Activated naive CD8-positive, alpha-beta T cell treated with anti-CD3 and anti-CD28 coated beads, Interleukin-2, amount 10 ng/mL, durations not matched to agents 7 days and 5 days (primary cell): ENCODE data around the gene WDR31. TPM values are rescaled to one million over a fixed set of nuclear protein-coding genes. Genes with fewer than 3 reads are reported as not detected.

Source experiments
- ATAC-seq: fragments of 150-1000 bp; cut with Tn5 transposase; one replicate; pipeline ENCODE4 v1.10.0; 2021; ENCODE audit warnings: low read depth, moderate library complexity
- POLR2A ChIA-PET: fragments of 350-600 bp; sonication (Branson Sonifier 250); formaldehyde crosslinking; loops from one replicate; lab custom pipeline; 2021; ENCODE audit warnings: antibody characterized with exemption; lab: Charles Lee
- DNase-seq: peaks from one replicate; pipeline ENCODE4 v3.0.0; 2021
- H3K27ac Mint-ChIP-seq: one replicate; pipeline ENCODE4 v1.8.0; 2022; ENCODE audit warnings: mild to moderate bottlenecking, mixed read lengths
- H3K27me3 Mint-ChIP-seq: one replicate; pipeline ENCODE4 v1.8.0; 2022; ENCODE audit warnings: mild to moderate bottlenecking, moderate library complexity, mixed read lengths
- H3K36me3 Mint-ChIP-seq: one replicate; pipeline ENCODE4 v1.8.0; 2021; ENCODE audit warnings: mild to moderate bottlenecking, mixed read lengths
- H3K4me1 Mint-ChIP-seq: one replicate; pipeline ENCODE4 v1.8.0; 2021; ENCODE audit warnings: mixed read lengths
- H3K4me3 Mint-ChIP-seq: one replicate; pipeline ENCODE4 v1.8.0; 2022; ENCODE audit warnings: mild to moderate bottlenecking, moderate library complexity, mixed read lengths
- H3K9me3 Mint-ChIP-seq: one replicate; pipeline ENCODE4 v1.8.0; 2021; ENCODE audit warnings: mixed read lengths
- total RNA-seq, 2 experiments: library from RNA; stranded (reverse); gene quantifications; one replicate each; pipeline ENCODE4 v1.2.3, GENCODE V29; 2021

WDR31 gene
- total RNA-seq, 2 experiments from 2014 or later: 0.99 to 1.00 TPM

DNA sequence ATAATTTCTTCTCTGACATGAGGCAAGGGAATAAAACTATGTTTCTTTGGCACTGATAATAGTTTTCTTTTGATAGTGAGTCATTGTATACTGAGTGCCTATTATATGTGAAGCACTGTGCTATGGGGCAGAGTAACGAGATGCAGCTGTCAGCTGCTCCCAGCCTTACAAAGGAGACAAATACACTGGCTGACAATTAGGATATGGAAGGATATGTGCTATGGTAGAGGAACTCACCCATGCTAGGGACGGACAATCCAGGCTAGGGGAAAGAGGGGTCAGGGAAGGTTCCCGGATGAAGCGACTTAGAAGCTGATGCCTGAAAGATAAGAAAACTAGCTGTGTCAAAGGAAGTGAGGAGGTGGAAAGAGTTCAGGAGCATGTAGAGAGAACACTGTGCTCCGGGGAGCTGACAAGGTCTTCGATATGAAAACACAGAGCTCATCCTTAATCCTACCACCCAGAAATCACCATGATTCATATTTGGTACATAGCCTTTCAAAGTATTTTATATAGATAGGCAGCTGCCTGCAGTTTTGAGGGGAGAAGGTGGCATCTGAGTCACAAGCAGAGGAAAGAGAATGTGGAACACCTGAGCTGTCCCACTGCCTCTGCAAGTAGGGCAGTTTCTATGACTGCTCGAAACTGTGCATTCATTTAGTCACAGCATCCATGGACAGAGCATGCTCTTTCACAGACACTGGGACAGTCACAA is 21.4 kb upstream of the WDR31 start:
- no peak overlapping the region for H3K4me3 Mint-ChIP-seq
- ATAC-seq (no peak), DNase-seq (no peak)
- POLR2A ChIA-PET: interaction anchor here (0.7 kb wide), 1 partner anchor 12 kb away, joined by 3 read pairs; no protein-coding TSS in a partner anchor
- peaks cover 8% of the 10 kb centered on the region for H3K36me3 Mint-ChIP-seq
- H3K27me3 Mint-ChIP-seq: no peaks in the 10 kb centered on the region
- H3K9me3 Mint-ChIP-seq: no peaks in the 10 kb centered on the region
- H3K4me1 Mint-ChIP-seq: peaks cover 2% of the 10 kb centered on the region
- no peak overlapping the region for H3K27ac Mint-ChIP-seq

DNA sequence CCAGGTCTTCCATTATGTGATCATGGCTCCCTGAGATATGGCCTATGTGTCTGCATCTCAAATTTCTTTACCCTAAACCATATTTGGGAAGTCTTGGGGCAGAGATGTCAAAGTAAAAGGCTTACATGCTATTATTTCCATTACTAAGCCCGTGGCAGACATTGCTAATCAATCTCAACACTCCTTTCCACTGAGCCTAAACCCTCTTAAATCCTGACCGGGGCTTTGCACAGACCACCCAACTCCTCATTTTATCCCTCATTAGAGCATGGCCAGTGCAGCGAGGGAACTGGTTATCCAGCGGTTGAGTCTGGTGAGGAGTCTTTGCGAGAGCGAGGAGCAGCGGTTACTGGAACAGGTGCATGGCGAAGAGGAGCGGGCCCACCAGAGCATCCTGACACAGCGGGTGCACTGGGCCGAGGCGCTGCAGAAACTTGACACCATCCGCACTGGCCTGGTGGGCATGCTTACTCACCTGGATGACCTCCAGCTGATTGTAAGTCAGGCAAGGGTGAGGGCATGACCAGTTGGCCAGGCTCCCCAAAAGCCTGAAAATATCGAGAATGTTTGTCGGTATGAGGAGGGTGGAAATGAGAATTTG is 20.3 kb upstream of the WDR31 start:
- POLR2A ChIA-PET: no interaction called here
- Mint-ChIP-seq H3K27me3 (no peaks in the 10 kb centered on the region), H3K4me3 (no peak overlapping the region), H3K9me3 (no peaks in the 10 kb centered on the region), H3K4me1 (peaks cover under 1% of the 10 kb centered on the region), H3K36me3 (peaks cover 8% of the 10 kb centered on the region), H3K27ac (no peak overlapping the region)
- no peak for DNase-seq
- ATAC-seq: no peak

DNA sequence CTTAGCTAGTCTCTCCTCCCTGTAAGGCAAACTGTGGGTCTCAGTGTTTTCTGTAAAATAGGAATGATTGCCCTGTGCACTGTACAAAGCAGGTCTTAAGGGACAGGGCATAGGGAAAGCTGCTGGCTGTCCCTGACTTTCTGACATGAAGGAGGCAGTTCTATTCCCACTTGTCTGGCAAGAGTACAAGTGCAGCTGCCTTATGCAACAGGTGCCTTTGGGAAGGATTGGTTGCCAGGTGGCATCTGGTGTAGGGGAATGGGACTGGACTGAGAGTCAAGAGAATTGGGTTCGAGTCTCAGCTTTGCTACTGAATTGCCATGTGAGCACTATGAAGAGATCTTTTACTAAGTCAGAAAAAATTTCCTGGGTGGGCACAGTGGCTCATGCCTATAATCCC is 19.3 kb upstream of the WDR31 start:
- ATAC-seq (no peak), DNase-seq (no peak)
- no peaks in the 10 kb centered on the region for H3K27me3 Mint-ChIP-seq
- H3K4me1 Mint-ChIP-seq: no peaks in the 10 kb centered on the region
- no peaks in the 10 kb centered on the region for H3K9me3 Mint-ChIP-seq
- no peak overlapping the region for H3K4me3 Mint-ChIP-seq
- H3K36me3 Mint-ChIP-seq: peaks cover 8% of the 10 kb centered on the region
- H3K27ac Mint-ChIP-seq: no peak overlapping the region
- POLR2A ChIA-PET: interaction anchor here (0.5 kb wide), 1 partner anchor 13 kb away, joined by 4 read pairs; no protein-coding TSS in a partner anchor

DNA sequence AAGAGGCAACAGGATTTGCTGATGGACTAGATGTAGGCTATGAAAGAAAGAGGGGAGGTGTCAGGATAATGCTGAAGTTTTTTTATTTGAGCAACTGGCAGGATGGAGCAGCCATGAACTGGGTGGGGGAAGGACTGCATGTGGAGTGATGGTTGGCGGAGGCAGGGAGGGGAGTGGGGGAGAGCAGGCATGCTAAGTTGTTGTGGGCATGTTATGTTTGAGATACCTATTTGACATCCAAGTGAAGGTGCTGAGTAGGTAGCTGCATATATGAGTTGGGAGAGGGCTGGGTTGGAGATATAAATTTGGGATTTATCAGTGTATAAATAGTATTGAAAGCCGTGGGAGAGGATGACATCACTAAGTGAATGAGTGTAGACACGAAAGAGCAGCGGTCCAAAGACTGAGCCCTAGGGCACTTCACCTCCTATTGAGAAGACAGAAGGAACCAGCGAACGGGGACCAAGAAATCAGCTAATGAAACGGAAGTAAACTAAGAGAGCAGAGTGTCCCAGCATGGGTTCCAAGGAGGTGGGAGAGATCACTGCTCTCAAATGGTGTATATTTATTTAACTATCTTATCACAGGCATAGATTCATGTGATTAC is 16.7 kb upstream of the WDR31 start:
- POLR2A ChIA-PET: no interaction called here
- no peak for ATAC-seq

DNA sequence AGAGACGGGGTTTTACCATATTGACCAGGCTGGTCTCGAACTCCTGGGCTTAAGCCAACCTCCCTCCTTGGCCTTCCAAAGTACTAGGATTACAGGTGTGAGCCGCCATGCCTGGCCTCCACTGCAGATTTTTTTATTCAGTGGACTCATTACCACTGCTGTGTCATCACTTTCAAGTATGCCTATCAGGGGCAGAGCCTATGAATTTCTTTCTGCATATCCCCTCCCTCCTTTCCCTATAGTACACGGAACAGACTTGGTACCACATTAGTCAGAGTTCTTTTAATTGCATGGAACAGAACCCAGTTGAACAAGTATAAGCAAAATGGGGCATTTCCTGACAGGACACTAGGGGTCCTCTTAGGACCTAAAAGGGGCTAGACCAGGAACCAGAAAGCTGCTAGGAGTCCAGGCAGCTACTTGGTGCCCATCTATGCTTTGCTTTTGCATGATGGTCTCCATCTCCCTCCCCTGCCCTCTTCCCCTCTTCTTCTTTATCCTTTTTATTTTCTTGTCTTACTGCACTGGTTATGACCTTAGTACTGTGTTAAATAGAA is 15.0 kb upstream of the WDR31 start:
- no peak overlapping the region for H3K27ac Mint-ChIP-seq
- peaks cover 12% of the 10 kb centered on the region for H3K36me3 Mint-ChIP-seq
- H3K27me3 Mint-ChIP-seq: no peaks in the 10 kb centered on the region
- ATAC-seq (no peak), DNase-seq (no peak)
- POLR2A ChIA-PET: no interaction called here
- peaks cover 20% of the 10 kb centered on the region for H3K4me1 Mint-ChIP-seq
- H3K4me3 Mint-ChIP-seq: no peak overlapping the region
- no peaks in the 10 kb centered on the region for H3K9me3 Mint-ChIP-seq

More for the DNA sequence above, 16.7 kb upstream of the WDR31 start:
- Mint-ChIP-seq H3K27me3 (no peaks in the 10 kb centered on the region), H3K27ac (no peak overlapping the region), H3K9me3 (no peaks in the 10 kb centered on the region), H3K36me3 (peaks cover 16% of the 10 kb centered on the region), H3K4me1 (peaks cover 7% of the 10 kb centered on the region), H3K4me3 (no peak overlapping the region)
- no peak for DNase-seq

DNA sequence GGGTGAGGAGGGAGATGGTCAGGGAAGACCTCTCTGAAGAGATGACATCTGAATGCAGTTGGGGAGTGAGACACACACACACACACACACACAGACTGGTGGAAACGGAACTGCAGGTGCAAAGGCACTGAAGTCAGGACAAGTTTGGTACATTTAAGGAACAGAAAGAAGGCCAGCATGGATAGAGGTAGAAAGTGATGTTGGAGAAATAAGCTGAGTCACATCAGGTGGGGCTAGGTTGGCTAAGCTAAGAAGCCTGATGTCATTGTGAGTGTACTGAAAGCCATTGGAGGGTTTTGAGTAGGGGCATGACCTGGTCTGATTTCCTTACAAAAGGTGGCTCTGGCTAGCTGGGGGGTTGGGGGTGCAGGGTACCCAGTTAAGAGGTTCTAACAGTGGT is 12.3 kb upstream of the WDR31 start:
- H3K4me1 Mint-ChIP-seq: peaks cover 31% of the 10 kb centered on the region
- H3K27me3 Mint-ChIP-seq: no peaks in the 10 kb centered on the region
- no peaks in the 10 kb centered on the region for H3K9me3 Mint-ChIP-seq
- no peak overlapping the region for H3K4me3 Mint-ChIP-seq
- H3K36me3 Mint-ChIP-seq: peaks cover 7% of the 10 kb centered on the region
- no peak for ATAC-seq
- H3K27ac Mint-ChIP-seq: peak overlapping the region; percentile 45
- POLR2A ChIA-PET: interaction anchor here (5.3 kb wide), 1 partner anchor 12 kb away, joined by 43 read pairs; the partner anchor contains the start of gene WDR31
- DNase-seq: no peak

DNA sequence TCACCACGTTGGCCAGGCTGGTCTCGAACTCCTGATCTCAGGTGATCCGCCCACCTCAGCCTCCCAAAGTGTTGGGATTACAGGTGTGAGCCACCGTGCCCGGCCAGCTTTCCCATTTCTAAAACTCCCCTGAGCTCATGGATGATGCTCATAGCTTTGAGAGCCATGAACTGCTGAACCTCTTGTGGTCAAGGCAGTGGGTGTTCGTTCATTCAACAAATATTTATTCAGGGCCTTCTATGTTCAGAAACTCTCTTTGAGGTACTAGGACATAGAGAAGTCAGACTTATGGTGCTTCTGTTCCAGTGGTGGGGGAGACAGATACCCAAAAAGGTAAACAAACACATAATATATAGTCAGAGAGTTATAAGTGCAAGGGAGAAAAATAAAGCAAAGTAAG is 11.9 kb upstream of the WDR31 start:
- Mint-ChIP-seq H3K27ac (no peak overlapping the region), H3K9me3 (no peaks in the 10 kb centered on the region), H3K27me3 (no peaks in the 10 kb centered on the region), H3K4me1 (peaks cover 31% of the 10 kb centered on the region), H3K36me3 (peaks cover 7% of the 10 kb centered on the region), H3K4me3 (no peak overlapping the region)
- POLR2A ChIA-PET: interaction anchor here (3.4 to 5.3 kb wide), 3 partner anchors 11 to 58 kb away, joined by 13 to 43 read pairs (median 19); partner anchors contain the start of genes C9orf43, HDHD3, POLE3 and WDR31
- no peak for DNase-seq
- no peak for ATAC-seq

DNA sequence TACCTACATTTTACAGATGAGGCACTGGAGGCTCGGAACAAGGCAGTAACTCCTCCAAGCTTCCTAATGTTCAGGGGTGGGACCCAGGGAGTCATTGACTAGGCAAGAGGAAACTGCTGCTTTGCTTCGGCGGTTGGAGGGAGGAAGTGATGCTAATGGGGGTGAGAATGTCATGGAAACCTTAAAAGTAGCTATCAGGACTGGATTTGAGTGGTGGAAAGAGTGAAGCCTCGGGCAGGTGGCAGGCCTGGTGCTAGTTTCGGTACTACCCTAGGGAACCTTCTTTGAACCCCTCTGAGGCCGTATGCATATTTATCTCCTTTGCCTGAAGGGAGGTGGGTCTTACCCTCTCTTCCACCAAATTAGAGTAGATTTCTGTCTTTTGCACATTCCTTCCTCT is 10.9 kb upstream of the WDR31 start:
- H3K4me1 Mint-ChIP-seq: peaks cover 31% of the 10 kb centered on the region
- peaks cover 7% of the 10 kb centered on the region for H3K36me3 Mint-ChIP-seq
- no peaks in the 10 kb centered on the region for H3K27me3 Mint-ChIP-seq
- peak overlapping the region; percentile 90 for H3K27ac Mint-ChIP-seq
- peak overlapping the region; percentile 93 for H3K4me3 Mint-ChIP-seq
- no peaks in the 10 kb centered on the region for H3K9me3 Mint-ChIP-seq
- POLR2A ChIA-PET: interaction anchor here (1.2 to 5.3 kb wide), 5 partner anchors 10 to 76 kb away, joined by 3 to 43 read pairs (median 13); partner anchors contain the start of genes C9orf43, CDC26, HDHD3 and POLE3
- ATAC-seq: peak; percentile 54
- DNase-seq: peak; percentile 45

DNA sequence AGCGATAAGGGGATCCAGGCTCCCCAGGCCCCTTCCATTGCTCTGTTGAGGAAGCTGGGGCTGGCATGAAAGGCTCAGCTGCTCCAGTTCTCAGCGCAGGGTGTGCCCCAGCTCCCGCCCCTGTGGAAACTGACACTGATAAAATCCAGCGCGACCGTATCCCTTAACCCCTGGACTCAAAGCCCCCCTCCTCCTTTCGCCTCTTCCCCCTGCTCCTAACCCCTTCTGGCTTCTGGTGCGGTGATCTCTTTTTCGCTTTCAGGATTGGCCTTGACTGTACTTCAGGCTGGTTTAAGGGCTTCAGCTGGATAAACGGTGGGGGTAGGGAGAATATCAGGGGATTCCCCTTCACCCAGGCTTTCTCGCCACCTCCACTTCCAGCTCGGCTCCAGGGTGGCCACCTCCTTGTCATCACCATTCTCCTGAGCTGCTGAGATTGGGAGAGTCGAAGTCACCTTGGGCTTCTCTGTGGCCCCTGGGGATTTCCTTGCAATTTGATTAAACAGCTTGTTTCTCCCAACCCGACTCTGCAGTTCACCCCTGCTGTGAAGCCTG is 10.1 kb upstream of the WDR31 start:
- POLR2A ChIA-PET: interaction anchor here (0.9 to 5.3 kb wide), 11 partner anchors 10 to 199 kb away, joined by 3 to 43 read pairs (median 5); partner anchors contain the start of genes C9orf43, CDC26, HDHD3 and POLE3
- H3K4me1 Mint-ChIP-seq: peaks cover 31% of the 10 kb centered on the region
- H3K27me3 Mint-ChIP-seq: no peaks in the 10 kb centered on the region
- H3K27ac Mint-ChIP-seq: peak overlapping the region; percentile 90
- H3K9me3 Mint-ChIP-seq: no peaks in the 10 kb centered on the region
- peak overlapping the region; percentile 93 for H3K4me3 Mint-ChIP-seq
- ATAC-seq (peak; percentile 9), DNase-seq (peak; percentile 42)
- H3K36me3 Mint-ChIP-seq: peaks cover 7% of the 10 kb centered on the region

DNA sequence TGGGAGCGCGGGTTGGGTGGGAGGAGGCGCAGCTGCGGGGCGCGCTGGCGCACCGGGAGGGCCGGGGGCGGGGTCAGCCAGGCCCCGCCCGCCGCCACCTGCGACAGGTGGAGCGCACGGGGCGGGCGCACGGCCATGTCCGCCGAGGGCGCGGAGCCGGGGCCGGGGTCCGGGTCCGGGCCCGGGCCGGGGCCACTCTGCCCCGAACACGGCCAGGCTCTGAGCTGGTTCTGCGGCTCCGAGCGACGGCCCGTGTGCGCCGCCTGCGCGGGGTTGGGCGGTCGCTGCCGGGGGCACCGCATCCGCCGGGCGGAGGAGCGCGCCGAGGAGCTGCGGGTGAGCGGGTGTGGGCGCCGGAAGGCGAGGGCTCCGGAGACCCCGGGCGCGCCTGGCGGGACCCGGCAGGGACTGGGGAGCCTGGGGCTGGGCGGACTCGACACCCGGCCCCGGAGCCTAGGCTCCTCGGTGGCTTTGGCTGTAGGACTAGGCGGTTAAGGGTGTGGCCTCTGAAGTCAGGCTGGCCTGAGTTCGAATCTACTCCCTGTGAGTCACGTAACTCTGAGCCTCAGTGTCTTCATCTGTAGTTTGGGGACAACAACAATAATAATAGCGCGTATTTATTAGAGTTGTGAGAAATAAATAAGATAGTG is 9.5 kb upstream of the WDR31 start, which contains the start of gene BSPRY:
TSS of gene BSPRY (plus strand) at position 97 of the 650 bp plus-strand sequence. CDS start at position 136, 39 bp downstream.
- peak; percentile 80 for DNase-seq
- POLR2A ChIA-PET: interaction anchor here (0.7 to 5.3 kb wide), 11 partner anchors 9 to 198 kb away, joined by 3 to 43 read pairs (median 4); partner anchors contain the start of genes C9orf43, CDC26, FKBP15 and HDHD3
- Mint-ChIP-seq H3K4me1 (peaks cover 31% of the 10 kb centered on the region), H3K27me3 (no peaks in the 10 kb centered on the region), H3K4me3 (peak within 1 kb of the TSS; percentile 93), H3K36me3 (peaks cover 7% of the 10 kb centered on the region), H3K27ac (peak within 1 kb of the TSS; percentile 90), H3K9me3 (no peaks in the 10 kb centered on the region)
- ATAC-seq: peak; percentile 65

DNA sequence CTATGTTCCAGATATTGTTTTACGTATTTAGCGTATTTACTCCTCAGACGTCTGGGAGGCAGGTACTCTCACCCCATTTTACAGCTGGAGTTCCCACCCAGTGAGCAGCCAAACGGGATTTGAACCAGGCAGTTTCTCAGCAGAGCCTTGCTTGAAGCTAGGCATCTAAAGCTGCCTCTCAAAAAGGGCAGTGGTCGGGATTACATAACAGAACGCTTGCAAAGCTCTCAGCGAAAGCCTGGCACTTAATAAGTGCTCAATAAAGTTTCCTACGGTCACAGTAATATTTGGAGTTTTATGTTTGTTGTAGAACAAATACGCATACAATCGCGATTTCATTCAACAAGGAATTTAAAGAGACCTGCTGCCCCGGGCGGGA is 9.0 kb upstream of the WDR31 start:
- POLR2A ChIA-PET: interaction anchor here (0.7 to 5.3 kb wide), 7 partner anchors 8 to 128 kb away, joined by 3 to 43 read pairs (median 12); partner anchors contain the start of genes C9orf43, CDC26, FKBP15 and HDHD3
- peaks cover 7% of the 10 kb centered on the region for H3K36me3 Mint-ChIP-seq
- ATAC-seq (no peak), DNase-seq (no peak)
- H3K27ac Mint-ChIP-seq: peak overlapping the region; percentile 75
- peaks cover 31% of the 10 kb centered on the region for H3K4me1 Mint-ChIP-seq
- H3K27me3 Mint-ChIP-seq: no peaks in the 10 kb centered on the region
- H3K9me3 Mint-ChIP-seq: no peaks in the 10 kb centered on the region
- H3K4me3 Mint-ChIP-seq: peak overlapping the region; percentile 82

DNA sequence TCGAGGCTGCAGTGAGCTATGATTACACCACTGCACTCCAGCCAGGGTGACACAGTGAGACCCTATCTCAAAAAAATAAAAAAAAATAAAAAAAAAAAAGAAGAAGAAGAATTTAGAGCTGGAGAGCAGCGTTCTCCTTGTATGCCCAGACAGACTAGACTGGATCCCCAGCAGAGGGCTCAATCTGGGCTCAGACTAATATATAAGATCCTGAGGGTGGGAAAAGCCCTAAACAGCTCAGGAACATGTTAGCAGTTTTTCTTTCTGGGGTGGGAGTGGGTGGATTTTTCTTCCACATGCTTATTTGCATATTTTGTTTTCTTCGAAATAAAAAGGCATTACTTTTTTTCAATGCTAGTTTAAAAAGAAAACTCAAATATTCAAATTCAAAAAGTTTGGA is 8.4 kb upstream of the WDR31 start:
- no peaks in the 10 kb centered on the region for H3K27me3 Mint-ChIP-seq
- H3K9me3 Mint-ChIP-seq: no peaks in the 10 kb centered on the region
- H3K27ac Mint-ChIP-seq: no peak overlapping the region
- peak overlapping the region; percentile 34 for H3K4me3 Mint-ChIP-seq
- H3K4me1 Mint-ChIP-seq: peaks cover 36% of the 10 kb centered on the region
- DNase-seq: no peak
- POLR2A ChIA-PET: interaction anchor here (0.6 to 5.3 kb wide), 7 partner anchors 8 to 197 kb away, joined by 3 to 43 read pairs (median 5); partner anchors contain the start of genes ALAD, CDC26, FKBP15 and HDHD3
- ATAC-seq: no peak
- peaks cover 4% of the 10 kb centered on the region for H3K36me3 Mint-ChIP-seq
